Activated CD8-positive, alpha-beta memory T cell treated with anti-CD3 and anti-CD28 coated beads for 4 hours (primary cell): ENCODE data around the gene DDX31.

Experiments used
- DNase-seq, 2 donors: peaks; one replicate each; pipeline ENCODE4 v3.0.0-alpha.2; 2020; ENCODE audit warnings: low read depth in 2 of 2

DDX31 gene

DNA sequence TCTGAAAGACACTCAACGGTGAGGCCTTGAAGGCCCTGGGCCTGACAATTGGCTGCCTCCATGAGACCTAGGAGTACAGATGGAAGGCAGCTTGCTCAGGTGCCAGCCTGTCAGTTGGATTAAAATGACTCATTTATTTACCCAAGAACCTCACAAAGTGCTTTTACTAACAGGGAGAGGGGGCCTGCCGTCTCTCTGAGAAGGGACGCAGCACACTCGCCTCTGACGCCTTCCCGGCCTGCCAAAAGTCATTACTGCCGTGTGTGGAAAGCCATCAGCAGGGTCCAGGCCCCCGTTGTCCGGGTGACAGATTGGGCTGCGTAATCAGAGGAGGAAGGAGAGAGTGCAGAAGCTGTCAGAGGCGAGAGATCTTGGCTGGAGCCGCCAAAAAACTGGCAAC lies 32.4 kb downstream of the DDX31 start:
- DNase-seq: no peak

DNA sequence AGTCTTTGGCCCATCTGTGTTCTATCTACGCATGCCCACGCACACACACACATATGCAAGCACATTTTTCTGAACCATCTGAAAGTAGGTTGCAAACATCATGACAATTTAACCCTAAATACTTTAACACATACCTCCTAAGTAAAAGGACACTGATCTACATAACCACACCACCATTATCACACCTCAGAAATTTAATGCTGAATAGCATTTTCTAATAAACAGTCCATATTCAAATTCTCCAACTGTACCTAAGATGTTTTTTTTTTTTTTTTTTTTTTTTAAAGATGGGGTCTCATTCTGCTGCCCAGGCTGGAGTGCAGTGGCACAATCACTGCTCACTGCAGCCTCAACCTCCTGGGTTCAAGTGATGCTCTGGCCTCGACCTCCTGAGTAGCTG lies 35.5 kb downstream of the DDX31 start:
- no peak for DNase-seq

DNA sequence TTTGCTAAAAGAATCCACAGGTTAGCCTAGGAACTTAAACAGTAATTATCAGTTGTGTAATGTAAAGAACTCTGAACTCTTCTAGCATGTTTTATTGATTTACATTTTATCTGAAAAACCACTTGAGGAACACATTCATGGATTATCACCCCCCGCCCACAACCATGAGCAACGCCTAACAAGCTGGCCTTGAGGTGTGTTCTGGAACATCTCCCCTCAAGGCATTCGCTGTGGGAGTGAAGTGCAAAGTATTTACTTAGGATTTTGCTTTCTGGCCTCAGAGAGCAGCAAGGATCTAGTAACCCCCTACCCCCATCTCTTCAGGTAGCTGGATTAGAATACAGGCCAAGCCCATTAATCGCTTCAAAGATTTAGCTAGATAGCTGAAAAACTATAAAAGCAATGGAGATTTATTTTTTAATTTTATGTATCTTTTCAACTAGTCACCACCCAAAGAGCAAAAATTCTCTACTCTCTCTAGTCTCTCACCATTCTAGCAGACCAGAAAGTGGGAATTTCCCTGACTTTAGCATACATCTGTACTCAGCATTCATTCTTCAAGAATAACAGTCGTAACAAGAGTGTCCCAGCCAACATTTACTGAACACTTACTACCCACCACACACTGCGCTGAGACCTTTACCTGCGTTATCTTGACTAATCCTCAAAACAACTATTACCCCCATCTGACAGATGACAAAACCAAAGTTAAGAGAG lies 37.2 kb downstream of the DDX31 start:
- DNase-seq: no peak

DNA sequence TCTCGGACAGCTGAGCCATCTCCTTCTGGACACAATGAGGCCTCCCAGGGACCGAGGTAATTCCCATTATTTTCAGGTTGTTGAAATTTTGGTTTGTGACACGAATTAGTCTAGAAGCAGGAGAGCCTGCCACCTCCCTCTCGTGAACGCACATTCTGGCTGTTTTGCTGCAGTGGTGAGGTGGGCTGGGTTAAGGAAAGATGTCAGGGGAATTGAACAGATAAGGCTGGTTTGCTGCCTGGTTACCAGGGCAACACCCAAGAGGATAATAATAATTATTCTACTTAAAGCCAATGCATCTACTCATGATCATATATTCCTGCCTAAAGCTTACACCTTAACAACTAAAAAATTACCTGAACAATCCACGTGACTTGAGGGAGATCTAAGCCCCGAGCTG lies 38.1 kb downstream of the DDX31 start:
- DNase-seq: no peak

DNA sequence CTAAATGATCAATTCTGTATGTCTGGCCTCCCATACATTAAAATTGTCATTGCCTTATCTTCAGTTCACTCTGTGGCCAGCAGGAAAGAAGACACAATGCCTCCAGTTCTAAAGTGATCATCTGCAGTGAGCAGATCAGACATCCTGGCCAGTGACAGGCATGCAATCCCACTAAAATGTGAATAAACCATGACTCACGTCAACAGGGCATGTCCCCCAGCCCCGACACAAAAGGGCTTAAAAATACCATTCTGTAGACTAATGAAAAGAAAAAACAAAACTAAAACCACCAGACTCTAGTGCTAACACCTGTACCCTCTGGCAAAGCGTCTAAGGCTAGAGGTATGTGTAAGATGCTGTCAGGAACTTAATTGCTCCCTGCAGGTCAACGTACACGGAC lies 38.5 kb downstream of the DDX31 start:
- no peak for DNase-seq

DNA sequence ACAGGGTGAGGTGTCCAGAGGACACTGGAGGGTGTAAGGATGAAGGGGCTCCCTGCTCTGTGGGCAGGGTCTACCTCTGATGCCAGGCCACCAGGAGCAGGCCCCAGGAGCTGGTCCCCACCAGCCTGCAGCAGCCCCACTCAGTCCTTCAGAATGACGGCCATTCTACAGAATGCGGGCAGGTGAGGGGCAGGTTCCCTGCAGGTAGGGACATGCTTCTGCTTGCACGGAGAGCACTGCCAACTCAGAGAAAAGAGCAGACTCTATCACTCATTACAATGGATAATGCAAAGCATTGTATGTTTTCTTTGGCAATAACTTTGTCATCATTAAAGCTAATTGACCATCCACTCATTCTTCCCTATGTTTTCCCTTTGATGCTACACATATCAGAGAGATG lies 39.0 kb downstream of the DDX31 start:
- DNase-seq: no peak

DNA sequence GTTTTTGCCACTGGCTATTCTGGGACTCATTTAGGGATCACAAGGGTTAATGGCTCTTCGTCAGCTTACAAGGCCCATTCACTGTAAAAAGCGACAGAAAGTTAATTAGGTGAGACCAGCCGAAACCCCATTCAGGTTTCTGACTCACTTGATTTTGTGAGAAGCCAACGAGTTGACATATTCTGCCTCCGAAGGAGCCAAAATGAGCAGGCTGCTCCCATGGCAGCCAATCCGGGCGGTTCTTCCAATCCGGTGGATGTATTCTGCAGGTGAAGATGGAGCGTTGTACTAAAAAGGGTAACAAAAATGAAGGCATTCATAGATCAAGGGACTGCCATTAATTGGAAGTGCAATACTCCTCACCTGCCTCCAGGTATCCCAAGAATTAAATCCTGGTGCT lies 39.7 kb downstream of the DDX31 start:
- no peak for DNase-seq

DNA sequence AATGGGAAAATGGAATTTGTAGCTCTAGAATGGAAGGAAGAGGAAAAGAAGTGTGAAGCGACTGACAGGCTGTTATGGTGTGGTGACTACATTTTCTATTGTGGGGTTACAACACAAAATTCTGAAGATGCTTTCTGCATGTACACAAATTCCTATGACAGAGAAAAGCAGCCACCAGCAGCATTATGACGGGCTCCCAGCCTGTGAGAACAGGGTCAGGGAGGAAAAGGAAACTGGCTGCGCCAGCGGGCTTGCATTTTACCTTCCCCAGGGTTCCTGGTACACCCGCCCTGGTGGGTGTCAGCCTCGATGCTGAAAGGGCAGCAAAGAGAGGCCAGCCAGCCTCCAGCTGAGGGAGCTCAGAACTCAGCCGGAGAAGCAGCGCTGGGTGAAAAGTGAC lies 41.0 kb downstream of the DDX31 start:
- DNase-seq: no peak

DNA sequence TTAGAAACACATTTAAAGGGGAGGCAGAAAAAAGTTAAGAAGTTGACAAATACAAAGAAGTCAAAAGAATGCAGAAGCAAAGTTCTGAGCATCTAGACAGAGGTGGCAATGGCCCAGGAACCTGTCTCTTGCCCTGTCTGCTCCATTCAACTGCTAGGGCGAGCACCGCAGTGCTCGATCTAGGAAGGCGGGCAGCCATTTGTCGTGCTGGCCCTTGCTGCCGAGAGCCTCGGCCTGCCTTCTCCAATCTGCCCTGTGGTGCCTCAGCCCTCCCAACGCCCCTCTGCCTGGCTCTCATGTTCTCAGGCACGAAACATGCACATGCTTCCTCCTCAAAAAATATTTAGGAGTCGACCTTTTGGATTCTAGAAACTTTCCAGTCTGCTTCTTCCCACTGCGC lies 42.2 kb downstream of the DDX31 start:
- DNase-seq: no peak

DNA sequence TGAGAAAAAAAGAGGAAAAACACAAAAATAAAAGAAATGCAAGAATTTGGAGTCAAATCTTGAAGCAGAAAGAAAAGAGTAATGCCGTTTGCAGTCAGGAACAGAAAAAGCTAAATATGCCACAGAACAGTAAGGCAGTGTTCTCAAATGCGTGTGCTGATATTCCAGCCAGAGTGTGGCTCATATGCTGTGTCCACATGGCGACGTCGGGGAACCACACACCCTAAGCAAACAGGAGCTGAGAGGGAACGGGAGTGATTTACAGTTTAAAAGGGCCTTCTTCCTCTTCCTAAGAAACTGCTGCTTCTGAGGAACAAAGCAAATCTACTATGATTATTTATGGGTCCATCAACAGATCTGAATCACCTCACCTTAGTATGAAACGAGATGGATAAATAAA lies 42.7 kb downstream of the DDX31 start:
- no peak for DNase-seq

DNA sequence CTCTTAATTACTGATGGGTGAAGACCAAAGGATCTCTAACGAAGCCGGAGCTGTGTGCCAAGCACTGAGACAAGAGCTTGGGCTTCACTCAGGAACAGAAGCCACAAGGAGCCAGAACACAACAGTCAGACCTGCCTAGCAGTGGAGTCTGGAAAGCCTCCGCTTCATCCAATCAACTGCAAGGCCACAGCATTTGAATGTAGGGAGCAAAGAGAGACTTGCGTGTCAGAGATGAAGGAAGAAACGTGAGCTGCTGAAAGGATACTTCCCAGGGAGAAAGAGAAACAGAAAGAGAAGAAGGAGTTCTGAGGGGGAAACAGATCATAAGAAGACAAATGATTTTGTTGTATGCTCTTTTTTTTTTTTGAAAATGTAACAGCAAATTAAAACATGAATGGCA lies 43.5 kb downstream of the DDX31 start:
- DNase-seq: no peak

DNA sequence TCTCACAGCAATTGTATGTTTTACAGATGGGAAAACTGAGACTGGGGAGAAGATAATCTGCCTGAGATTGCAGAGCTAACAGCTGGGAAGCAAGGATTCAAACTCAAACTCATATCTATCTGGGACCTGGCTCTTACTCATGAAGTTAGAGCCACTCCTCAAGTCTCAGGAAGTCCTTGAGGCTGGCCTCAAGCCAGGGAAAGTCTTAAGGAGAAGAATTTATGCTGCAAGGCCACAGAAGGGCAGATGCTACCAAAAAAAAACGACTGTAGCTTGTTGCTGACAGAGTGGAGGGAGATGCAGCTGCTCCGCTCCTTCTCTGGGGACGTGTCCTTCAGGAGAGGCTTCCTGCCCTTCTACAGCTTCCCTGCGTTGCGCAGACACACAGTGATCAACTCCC lies 47.6 kb downstream of the DDX31 start:
- no peak for DNase-seq

DNA sequence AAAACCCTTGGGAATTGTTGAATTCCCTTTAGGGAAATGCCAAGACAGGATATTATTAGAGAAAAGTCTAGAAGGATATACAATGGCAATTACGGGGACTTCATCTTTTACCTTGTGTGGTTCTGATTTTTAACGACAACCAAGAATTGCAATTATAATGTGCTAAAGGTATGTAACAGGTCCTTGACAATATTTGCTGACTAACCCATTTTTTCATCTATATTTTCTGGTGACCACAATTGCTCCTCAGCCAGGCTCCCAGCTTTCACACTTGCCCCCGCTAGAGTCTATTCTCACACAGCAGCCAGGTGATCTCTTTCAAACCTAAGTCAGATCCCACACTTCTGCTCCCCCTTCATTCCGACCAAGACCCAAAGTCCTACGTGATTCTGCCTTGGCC lies 53.1 kb downstream of the DDX31 start:
- no peak for DNase-seq

DNA sequence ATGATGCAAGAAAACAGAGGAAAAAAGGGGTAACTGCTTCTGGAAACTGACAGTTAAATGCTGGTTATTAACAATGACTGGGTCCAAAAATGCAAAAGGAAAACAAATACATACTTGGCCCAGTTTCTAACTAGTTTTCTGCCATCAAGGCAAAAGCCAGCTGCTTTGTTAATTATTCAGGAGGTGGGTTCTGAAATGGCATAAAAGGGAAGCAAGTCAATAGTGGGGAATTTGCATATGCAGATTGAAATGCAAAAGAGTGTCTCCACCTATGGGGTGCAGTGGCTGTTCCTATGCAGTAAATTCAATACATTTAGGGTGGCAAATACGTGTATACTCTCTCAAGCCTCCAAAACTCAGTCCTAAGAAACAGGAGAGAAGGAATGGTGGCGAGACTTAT lies 54.0 kb downstream of the DDX31 start:
- DNase-seq: no peak

DNA sequence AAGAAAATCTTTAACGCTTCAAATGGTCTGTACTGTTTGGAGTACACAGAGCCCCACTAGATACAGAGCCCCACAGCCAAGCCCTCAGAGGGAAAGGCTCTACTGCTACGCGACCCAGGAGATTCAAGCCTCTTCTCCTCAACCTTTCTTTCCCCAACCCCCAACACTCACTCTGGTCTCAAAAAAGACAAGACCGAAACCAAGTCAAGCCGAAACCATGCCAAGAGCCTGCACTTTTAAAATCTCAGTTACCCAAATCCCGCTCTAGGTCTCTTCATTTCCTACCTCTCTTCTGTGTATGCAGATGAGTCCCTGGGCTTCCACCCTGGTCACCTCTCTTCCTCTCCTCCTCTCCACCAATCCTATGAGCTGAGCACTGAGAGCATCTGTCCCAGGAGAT lies 55.5 kb downstream of the DDX31 start:
- no peak for DNase-seq

DNA sequence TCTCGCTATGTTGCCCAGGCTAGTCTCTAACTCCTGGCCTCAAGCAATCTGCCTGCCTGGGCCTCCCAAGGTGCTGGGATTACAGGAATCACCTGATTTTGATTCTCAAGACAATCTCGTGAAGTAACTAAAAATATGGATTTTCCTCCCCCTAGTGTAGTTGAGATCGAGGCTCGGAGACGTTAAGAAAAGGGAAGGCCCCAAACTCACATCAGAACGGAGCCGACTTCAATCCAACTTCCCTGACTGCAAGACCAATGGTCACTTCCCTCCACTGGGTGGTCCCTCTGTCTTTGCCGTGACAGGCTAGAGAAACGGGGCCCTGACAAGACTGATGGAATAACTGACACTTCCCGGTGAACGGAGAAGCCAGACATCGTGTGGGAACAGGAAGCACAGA lies 59.1 kb downstream of the DDX31 start:
- no peak for DNase-seq

DNA sequence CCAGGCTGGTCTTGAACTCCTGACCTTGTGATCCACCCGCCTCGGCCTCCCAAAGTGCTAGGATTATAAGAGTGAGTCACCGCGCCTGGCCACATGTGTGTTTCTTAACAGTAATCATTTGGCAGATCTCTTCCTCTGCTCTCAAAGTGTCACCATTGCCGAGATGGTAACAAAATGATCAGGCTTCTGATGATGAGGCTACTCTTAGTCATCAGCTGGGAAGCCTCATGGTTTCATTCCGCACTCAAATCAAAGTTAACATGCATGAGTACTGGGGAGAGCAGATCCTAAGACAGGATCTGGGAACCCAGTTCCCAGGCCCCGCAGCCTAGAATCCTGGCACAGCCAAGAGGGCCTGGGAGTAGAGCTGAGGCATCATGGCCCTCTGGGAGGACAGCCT lies 60.0 kb downstream of the DDX31 start:
- DNase-seq: no peak

DNA sequence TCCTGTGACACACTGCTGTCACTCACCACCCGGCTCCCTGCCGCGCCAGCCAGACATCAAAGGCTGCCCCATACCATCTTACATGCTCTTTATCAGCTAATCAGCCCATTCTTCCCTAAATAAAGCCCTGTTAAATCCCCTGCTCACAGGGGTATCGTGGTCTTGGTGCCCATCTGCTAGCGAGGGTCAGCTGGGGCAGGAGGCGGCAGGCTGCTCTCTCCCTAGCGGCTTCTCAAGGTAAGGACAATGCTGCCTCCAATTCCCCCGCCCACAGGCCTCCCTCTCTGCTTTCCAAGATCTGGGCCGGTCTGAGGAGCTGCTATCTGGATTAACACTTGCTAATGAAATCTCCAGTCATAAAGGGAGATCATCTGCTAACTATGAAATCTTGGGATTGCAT lies 60.6 kb downstream of the DDX31 start:
- DNase-seq: no peak

DNA sequence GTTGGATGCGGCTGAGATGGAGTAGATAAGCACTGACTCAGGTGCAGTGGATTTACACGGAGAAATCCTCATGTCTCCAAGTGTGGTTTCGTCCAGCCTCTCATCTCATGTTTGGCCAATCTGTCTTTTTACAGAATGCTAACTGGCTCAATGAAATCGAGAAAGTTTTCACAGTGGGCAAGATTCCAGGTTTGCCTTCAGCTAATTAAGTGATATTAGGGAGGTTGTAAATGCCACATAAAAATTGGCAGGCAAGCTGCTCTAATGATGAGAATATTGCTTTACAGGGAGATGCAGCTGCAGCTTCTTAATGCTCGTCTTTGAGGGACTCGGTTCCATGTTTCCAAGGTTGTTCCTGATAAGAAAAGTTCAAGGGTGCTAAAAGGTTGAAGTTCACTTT lies 63.7 kb downstream of the DDX31 start:
- DNase-seq: no peak

DNA sequence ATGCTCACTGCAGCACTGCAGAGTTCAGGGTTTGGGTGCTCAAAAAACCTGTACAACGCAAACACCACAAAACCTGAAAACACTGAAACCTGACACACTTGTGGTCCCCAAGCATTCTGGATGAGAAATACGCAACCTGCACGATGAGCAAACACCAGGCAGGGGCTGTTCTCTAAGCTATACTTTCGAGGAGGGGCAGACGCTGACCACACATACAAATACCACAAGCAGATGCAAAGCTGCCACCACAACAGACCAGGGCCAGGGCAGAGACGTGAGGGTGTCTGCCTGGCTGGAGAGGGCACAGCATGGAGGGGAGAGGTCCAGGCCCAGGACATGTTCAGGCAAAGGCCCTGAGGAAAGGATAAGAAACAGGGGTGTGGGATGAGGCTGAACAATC lies 64.4 kb downstream of the DDX31 start:
- no peak for DNase-seq

DNA sequence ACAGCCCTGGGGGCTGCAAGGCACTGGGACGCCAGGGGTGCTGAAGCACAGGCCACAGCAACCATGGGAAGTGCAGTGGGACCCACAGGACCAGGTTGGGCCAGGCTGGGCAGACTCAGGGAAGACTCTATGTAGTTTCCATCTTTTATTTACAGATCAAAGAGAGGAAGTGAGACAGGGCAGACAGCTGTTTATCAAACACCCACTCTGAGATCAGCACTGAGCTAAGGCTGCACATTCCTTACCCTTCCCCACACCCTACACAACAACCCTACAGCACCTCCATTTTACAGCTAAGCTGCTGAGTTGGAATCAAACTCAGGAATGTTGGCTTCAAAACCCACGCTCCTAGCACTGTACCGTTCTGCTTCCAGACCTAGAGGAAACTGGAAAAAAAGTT lies 67.6 kb downstream of the DDX31 start:
- DNase-seq: no peak

DNA sequence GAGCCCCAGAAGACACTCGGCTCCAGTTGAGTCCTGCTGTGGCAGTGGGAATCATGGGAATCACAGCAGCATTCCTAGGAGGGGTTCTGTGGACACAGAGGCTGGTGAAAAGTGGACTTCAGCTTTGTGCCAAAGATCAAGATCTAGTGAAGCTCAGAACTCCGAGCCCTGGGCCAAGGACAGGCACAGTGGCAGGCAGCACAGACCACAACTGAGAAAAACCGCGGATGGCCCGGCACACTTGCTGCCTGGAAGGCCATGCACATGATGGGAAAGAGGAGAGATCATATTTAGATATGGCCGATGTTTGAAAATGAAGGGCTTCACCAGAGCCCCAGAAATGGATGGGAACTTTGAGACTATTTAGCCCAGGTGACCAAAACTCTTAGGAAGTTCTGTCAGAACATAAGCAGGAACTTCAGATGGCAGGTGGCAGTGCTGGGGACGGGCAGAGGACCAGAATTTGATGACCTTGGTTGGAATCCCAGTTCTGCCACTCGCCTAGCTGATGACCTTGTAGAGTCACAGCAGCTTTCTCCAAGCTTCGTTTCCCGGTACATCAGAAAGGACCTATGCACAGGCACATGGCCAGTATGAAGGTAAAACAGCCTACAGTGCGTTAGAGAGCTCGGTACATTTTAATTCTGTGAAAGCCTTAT lies 69.3 kb downstream of the DDX31 start:
- no peak for DNase-seq

DNA sequence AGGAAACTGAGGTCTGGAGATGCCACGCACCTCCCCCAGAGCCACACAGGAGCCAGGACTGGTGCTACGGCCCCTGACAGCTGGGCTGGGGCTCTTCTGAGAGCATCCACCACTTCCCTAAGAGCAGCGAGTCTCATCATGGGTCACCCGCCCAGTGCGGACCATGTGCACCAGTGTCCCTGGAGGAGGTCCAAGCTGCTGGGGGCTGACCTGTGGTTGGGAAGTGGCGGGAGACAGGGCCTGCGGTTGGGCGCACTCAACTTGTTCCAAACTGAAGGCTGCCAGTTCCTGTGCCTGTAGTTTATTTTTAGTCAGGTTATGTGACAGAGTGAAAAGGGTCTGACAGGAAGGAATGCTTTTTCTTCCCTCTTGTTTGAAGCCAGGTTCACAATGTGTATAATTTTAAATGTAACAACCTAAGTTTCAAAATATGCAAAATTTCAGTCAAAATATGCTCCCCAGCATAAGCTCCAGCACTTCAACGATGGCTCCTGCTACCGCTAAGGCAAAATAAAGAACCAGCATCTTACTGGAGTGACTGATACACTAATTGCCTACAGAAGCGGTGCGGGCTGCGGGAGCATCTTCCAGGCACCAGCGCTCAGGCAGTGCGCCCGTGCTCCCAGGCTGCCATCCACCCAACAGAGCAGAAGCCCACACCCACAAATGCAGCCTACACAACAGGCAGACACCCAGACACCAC lies 72.6 kb downstream of the DDX31 start:
- no peak for DNase-seq
